Limb (tissue), 2 donors: ENCODE data around the gene THSD4.
"Not testable (repeated sequence)": the region's sequence is repeated elsewhere in the genome, so short reads cannot be mapped to it uniquely, and the experiment has no call there.

Experiments
- DNase-seq, 2 donors: peaks; one replicate each; pipeline ENCODE4 v3.0.0-alpha.2; 2016; ENCODE audit errors: extremely low spot score in 2 of 2

THSD4 gene

DNA sequence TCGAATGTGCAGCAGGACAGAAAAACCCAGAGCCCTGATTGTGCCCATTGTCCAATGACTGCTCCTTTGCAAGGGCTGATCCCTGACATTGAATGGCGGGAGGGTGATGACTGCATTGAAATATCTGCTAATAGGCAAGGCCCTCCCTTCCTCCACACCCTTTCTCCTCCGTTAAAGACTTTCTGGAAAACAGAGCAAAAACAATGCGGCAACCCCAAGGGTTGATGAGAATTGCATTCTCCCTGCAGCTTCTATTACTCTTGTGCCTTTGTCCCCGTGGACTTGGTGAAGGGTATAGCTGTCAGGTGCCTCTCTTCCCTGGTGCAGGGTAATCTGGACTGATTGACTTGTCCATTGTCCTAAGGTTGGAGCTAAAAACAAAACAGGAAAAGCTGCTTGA is 71.8 kb downstream of the THSD4 start:
- no peak for DNase-seq

DNA sequence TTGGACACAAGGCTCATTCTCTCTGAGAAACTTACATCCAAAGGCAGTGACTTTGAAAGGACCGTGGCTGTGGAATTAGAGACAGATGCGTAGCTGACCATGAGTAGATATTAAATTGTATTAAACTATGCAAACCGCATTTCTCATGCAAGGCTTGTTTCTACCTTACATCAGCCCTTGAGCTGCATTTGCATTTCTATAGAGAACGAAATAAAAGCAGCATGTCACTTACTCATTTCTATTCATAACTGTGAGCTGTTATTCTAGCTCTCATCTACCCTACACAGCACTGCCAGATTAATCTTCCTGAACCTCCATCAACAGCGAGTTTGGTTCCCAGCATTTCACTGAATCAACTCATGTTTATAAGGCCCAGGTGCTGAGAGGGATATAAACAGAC is 72.3 kb downstream of the THSD4 start:
- DNase-seq = no peak

GRCh38 chr15:71189718-71190117 is 74.4 kb downstream of the THSD4 start:
- peak in 1 of 2 donors; percentile 13 for DNase-seq

- no peak for DNase-seq
Measured at GRCh38 chr15:71191296-71191695, 76.0 kb downstream of the THSD4 start.

GRCh38 chr15:71192816-71193215 is 77.5 kb downstream of the THSD4 start:
- peak in 1 of 2 donors; percentile 43 for DNase-seq

GRCh38 chr15:71194286-71194685 is 79.0 kb downstream of the THSD4 start:
- DNase-seq = peak in 1 of 2 donors; percentile 7

DNA sequence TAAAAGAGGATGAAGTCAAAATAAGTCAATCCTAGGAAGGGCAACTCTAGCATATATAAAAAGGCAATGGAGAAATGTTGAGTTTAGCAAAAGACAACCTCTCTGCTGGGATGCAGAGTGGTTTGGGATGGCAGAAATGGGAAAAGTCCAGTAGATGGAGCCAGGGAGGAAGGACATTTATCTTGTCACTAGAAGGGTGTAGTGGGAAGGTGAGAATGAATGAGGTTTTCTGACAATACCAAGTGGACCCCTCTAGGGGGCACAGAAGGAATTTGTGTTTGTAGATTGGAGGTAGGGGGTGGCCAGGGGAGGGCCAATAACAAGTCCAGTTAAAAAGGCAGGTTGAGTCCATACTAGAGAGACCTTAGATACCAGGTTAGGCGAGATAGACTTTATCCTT is 80.0 kb downstream of the THSD4 start:
- DNase-seq = peak in 1 of 2 donors; percentile 6

DNA sequence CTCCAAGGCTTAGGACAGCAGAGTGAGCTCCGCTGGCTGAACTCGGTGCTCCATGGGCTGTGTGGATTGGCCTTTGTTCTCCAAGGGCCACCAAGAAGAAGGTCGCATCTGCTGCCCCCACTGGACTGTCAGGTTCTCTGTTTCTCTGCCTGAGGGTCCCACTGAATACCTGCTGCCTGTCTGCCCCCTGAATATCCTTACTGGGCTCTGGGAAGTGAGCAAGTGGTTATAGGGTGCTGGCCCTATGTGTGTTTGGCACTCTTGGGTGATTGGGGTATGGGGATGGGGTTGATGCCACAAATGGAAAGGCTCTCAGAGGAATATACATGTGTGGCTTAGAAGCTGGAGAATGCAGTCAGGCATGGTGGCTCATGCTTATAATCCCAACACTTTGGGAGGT is 82.3 kb downstream of the THSD4 start:
- DNase-seq = peak in 1 of 2 donors; percentile 4

- no peak for DNase-seq
Measured at GRCh38 chr15:71198846-71199245, 83.6 kb downstream of the THSD4 start.

- DNase-seq = no peak
Measured at GRCh38 chr15:71199384-71200351, 84.4 kb downstream of the THSD4 start.

DNA sequence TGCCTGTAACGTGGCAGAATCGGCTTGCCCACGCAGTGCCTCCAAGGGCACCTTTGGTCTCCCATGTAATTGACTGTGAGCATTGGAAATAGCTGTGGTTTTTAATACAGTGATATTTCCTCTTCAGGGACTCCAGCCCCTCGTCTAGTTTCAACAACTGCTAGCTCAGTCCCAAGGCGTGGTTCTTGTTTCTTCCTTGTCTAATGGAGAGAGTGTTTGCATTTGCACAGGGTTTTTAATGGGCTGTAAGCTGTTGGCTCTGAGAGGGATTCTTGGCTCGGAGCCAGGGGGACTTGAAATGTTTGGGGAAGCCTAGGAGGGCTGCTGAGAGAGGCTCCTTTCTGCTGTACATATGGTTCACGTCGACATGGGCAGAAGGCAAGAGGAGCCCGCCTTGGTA is 86.2 kb downstream of the THSD4 start:
- DNase-seq = peak; percentile 80 to 82

DNA sequence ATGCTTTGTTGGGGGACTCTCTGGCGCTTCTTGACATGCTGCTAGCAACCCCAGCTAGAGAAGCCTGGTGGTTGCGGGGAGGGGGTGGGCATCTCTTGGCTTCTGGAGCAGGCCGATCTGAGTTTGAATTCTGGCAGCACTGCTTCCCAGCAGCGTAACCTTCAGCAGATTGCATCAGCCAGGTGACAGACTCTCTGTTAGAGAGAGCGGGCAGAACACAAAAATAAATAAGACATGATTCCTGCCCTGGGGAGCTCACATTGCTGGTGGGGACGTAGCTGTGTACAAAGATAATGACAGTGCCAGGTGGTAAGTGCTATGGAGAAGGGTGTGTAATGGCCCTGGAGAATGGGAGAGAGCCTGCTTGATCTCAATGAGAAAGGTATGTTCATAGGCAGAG is 87.4 kb downstream of the THSD4 start:
- DNase-seq = no peak

GRCh38 chr15:71203586-71204474 is 88.6 kb downstream of the THSD4 start:
- no peak for DNase-seq

- no peak for DNase-seq
Measured at GRCh38 chr15:71207141-71207540, 91.9 kb downstream of the THSD4 start.

GRCh38 chr15:71212146-71212545 is 96.9 kb downstream of the THSD4 start:
- DNase-seq = no peak

DNA sequence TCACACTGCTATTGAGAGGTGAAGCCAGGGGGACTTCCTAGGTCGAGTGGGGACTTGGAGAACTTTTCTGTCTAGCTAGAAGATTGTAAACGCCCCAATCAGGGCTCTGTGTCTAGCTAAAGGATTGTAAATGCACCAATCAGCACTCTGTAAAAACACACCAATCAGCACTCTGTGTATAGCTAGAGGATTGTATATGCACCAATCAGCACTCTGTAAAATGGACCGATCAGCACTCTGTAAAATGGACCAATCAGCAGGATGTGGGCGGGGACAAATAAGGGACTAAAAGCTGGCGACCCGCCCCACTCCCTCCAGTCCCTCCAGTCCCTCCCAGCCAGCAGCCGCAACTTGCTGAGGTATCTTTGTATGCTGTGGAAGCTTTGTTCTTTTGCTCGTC is 98.7 kb downstream of the THSD4 start:
- not testable (repeated sequence) for DNase-seq

GRCh38 chr15:71215126-71215894 is 100.0 kb downstream of the THSD4 start:
- DNase-seq = no peak

DNA sequence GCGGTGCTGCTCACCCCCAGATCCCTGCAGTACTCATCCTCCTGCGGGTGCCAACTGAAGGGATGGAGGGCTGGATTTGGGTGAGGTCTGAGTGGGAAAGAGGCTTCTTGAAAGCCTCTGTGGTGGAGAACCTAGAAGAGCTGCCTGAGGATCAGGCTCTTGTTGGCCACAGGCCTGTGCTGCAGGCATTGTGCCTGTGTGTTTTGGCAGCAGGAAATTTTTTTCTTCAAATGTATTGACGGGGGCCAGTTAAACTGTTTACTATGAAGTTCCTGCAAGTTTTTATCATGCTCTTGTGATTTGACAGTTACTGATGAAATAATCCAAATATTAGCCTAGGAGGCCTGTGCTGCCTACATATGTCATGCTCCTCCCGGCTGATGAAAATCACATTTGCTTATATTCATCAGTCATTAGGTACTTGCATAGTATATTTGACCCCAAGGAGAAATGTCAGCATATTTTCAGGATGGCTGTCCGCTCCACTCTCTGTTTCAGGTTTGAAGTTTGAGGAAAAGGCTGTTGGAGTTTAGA is 103.1 kb downstream of the THSD4 start:
- no peak for DNase-seq

- DNase-seq = no peak
Measured at GRCh38 chr15:71219101-71219500, 103.8 kb downstream of the THSD4 start.

DNA sequence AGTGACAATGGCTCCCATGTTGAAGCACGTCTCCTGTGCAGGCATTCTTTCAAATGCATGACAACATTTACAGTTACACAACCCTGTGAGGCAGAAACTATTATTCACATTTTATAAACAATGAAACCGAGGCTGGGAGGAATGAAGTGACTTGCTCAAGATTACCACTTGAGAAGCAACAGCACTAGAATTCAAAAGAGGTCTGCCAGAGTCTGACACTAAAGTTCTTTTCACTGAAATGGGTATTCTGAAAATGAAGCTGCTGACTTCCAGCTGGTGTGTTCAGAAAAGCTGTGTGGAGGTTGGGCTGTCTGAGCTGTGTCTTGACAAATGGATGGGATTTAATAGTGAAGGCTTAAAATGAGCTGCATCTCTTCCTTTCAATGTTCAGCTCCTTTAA is 104.4 kb downstream of the THSD4 start:
- no peak for DNase-seq

DNA sequence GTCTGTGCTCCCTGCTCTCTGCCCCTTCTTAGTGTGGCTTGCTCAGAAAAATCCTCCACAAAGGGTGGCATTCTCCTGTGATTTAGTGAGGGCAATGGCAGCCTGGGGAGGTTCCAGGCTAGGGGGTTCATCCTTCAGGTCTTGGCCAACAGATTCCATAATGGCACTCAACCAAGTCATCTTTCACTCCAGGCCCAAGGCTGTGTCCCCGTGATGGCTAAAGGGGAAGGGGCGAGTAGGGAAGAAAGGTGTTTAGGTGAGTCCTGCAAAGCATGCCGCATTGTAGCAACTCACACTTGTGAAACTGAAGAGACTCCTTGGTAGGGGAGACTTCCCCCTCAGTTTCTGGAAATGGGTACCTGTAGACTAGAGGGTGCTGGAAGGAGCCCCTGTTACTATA is 105.6 kb downstream of the THSD4 start:
- DNase-seq = no peak
